ENCODE measurements around the gene MBNL2.

MBNL2 gene

GRCh38 chr13:97235549-97236231 lies 13.6 kb downstream of the MBNL2 start:
- no peak for DNase-seq

GRCh38 chr13:97237388-97237787 lies 15.3 kb downstream of the MBNL2 start:
- DNase-seq: no peak

GRCh38 chr13:97238432-97238831 lies 16.3 kb downstream of the MBNL2 start:
- no peak for DNase-seq

- DNase-seq: no peak
Observed at GRCh38 chr13:97238883-97239282, 16.8 kb downstream of the MBNL2 start.

- no peak for DNase-seq
Observed at GRCh38 chr13:97239306-97239705, 17.2 kb downstream of the MBNL2 start.

- DNase-seq: no peak
Observed at GRCh38 chr13:97239943-97240787, 18.0 kb downstream of the MBNL2 start.

GRCh38 chr13:97240788-97241734 lies 18.9 kb downstream of the MBNL2 start:
- DNase-seq: no peak

GRCh38 chr13:97241761-97242160 lies 19.6 kb downstream of the MBNL2 start:
- no peak for DNase-seq

- no peak for DNase-seq
Observed at GRCh38 chr13:97242755-97243497, 20.8 kb downstream of the MBNL2 start.

GRCh38 chr13:97243915-97244781 lies 22.0 kb downstream of the MBNL2 start:
- no peak for DNase-seq

- DNase-seq: no peak
Observed at GRCh38 chr13:97245011-97245410, 22.9 kb downstream of the MBNL2 start.

- no peak for DNase-seq
Observed at GRCh38 chr13:97246596-97247158, 24.5 kb downstream of the MBNL2 start.

GRCh38 chr13:97248243-97248642 lies 26.1 kb downstream of the MBNL2 start:
- no peak for DNase-seq

- DNase-seq: no peak
Observed at GRCh38 chr13:97249093-97249795, 27.1 kb downstream of the MBNL2 start.

GRCh38 chr13:97249796-97250495 lies 27.8 kb downstream of the MBNL2 start:
- no peak for DNase-seq

- DNase-seq: no peak
Observed at GRCh38 chr13:97250560-97250959, 28.4 kb downstream of the MBNL2 start.

GRCh38 chr13:97252735-97253134 lies 30.6 kb downstream of the MBNL2 start:
- DNase-seq: no peak

- DNase-seq: no peak
Observed at GRCh38 chr13:97253581-97254293, 31.6 kb downstream of the MBNL2 start.

GRCh38 chr13:97254816-97255215 lies 32.7 kb downstream of the MBNL2 start:
- no peak for DNase-seq

All from CD4-positive, alpha-beta T cell treated with Interleukin-21 for 1 hour (primary cell).